ENCODE results near the gene SSBP4.

- TF ChIP-seq OVOL2 (CRISPR knock-in tag; IDR thresholded peaks at IDR 0.05; ENCODE audit: borderline replicate concordance) (no peak), CTCF (IDR thresholded peaks at IDR 0.05) (no peak), STAT6 (CRISPR knock-in tag; conservative IDR thresholded peaks at IDR 0.05; ENCODE audit: low read depth) (no peak), PRDM15 (CRISPR knock-in tag; IDR thresholded peaks at IDR 0.05) (no peak), NFYB (CRISPR knock-in tag; conservative IDR thresholded peaks at IDR 0.05; ENCODE audit: low read depth) (no peak), ZNF219 (CRISPR knock-in tag; IDR thresholded peaks at IDR 0.05; ENCODE audit: borderline replicate concordance) (no peak), RELA (CRISPR knock-in tag; IDR thresholded peaks at IDR 0.05; ENCODE audit: borderline replicate concordance) (no peak), CBFB (CRISPR knock-in tag; IDR thresholded peaks at IDR 0.05; ENCODE audit: low read depth) (no peak)
Measured at GRCh38 chr19:18460900-18461299, 41.7 kb downstream of the SSBP4 start.

Data from WTC11 (cell line).